Osteocyte (in vitro differentiated cells): Measurements from ENCODE around the gene PPP1R37. TPM values are rescaled to one million over a fixed set of nuclear protein-coding genes. Genes with fewer than 3 reads are reported as not detected.
A peak's percentile ranks its signal among the peaks of the same experiment; 100 is the strongest.

ENCODE experiments used
- DNase-seq: peaks from one replicate; pipeline ENCODE4 v3.0.0; 2021; ENCODE audit warnings: mixed read lengths; ENCODE audit not compliant: unreplicated experiment; ENCODE audit errors: extremely low spot score
- H3K27ac Mint-ChIP-seq: one replicate; pipeline ENCODE4 v1.8.0; 2021; ENCODE audit warnings: mild to moderate bottlenecking, mixed read lengths; ENCODE audit not compliant: unreplicated experiment
- H3K27me3 Mint-ChIP-seq: one replicate; pipeline ENCODE4 v1.8.0; 2021; ENCODE audit warnings: mixed read lengths; ENCODE audit not compliant: unreplicated experiment
- H3K36me3 Mint-ChIP-seq: one replicate; pipeline ENCODE4 v1.8.0; 2021; ENCODE audit warnings: mixed read lengths; ENCODE audit not compliant: unreplicated experiment
- H3K4me1 Mint-ChIP-seq: one replicate; pipeline ENCODE4 v1.8.0; 2021; ENCODE audit warnings: mixed read lengths; ENCODE audit not compliant: unreplicated experiment
- H3K4me3 Mint-ChIP-seq: one replicate; pipeline ENCODE4 v1.8.0; 2021; ENCODE audit warnings: mild to moderate bottlenecking, moderate library complexity, mixed read lengths; ENCODE audit not compliant: unreplicated experiment
- H3K9me3 Mint-ChIP-seq: one replicate; pipeline ENCODE4 v1.8.0; 2021; ENCODE audit warnings: mixed read lengths; ENCODE audit not compliant: unreplicated experiment
- total RNA-seq: library from RNA; stranded (reverse); gene quantifications from 2 replicates; pipeline ENCODE4 v1.2.1, GENCODE V29; 2021
- TF ChIP-seq, protein P1 (sequence below): fragments of 200-600 bp; sonication (generic); IDR thresholded peaks from 2 replicates; pipeline ENCODE4 v1.5.0; 2021; ENCODE audit warnings: antibody characterized with exemption, mild to moderate bottlenecking, moderate library complexity

Gene PPP1R37
- total RNA-seq, 1 donor from 2014 or later: 34.8 TPM

DNA sequence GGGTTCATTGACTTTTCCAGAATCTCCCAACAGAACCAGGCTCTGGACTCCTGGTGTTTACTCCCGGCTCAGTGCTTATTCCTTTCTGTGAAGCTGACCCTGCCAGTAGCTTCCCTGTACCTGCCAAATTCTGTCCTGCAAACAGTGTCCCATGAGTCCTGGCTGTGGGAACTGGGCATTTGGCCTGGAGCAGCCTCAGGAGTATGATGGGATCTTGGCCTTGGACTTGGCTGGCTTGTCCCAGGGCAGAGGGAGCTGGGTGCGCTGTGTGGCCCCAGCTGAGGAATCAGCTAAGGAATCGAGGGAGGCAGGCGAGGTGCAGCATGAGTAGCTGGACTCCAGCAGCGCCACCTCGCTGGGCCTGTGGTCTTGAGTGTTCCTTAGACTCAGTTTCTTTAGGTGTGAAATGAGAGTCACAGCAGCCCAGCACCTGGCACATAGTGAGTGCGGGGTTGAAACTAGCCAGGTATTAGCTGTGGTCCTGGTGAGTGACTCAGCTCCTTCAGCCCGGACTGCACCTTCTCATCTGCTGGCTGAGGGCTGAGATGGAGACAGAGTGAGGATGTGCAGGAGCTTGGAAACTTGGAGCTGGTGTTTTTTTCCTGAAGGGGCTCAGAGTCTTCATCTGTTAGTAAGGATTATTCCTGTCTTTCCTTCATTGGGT lies 43.8 kb upstream of the PPP1R37 start:
- peaks cover 28% of the 10 kb centered on the region for H3K36me3 Mint-ChIP-seq
- H3K4me1 Mint-ChIP-seq: peaks cover 4% of the 10 kb centered on the region
- TF ChIP-seq, protein P1, sequence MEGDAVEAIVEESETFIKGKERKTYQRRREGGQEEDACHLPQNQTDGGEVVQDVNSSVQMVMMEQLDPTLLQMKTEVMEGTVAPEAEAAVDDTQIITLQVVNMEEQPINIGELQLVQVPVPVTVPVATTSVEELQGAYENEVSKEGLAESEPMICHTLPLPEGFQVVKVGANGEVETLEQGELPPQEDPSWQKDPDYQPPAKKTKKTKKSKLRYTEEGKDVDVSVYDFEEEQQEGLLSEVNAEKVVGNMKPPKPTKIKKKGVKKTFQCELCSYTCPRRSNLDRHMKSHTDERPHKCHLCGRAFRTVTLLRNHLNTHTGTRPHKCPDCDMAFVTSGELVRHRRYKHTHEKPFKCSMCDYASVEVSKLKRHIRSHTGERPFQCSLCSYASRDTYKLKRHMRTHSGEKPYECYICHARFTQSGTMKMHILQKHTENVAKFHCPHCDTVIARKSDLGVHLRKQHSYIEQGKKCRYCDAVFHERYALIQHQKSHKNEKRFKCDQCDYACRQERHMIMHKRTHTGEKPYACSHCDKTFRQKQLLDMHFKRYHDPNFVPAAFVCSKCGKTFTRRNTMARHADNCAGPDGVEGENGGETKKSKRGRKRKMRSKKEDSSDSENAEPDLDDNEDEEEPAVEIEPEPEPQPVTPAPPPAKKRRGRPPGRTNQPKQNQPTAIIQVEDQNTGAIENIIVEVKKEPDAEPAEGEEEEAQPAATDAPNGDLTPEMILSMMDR: no peak
- no peak overlapping the region for H3K4me3 Mint-ChIP-seq
- no peaks in the 10 kb centered on the region for H3K27me3 Mint-ChIP-seq
- no peak for DNase-seq
- H3K9me3 Mint-ChIP-seq: no peaks in the 10 kb centered on the region
- peak overlapping the region; percentile 13 for H3K27ac Mint-ChIP-seq

DNA sequence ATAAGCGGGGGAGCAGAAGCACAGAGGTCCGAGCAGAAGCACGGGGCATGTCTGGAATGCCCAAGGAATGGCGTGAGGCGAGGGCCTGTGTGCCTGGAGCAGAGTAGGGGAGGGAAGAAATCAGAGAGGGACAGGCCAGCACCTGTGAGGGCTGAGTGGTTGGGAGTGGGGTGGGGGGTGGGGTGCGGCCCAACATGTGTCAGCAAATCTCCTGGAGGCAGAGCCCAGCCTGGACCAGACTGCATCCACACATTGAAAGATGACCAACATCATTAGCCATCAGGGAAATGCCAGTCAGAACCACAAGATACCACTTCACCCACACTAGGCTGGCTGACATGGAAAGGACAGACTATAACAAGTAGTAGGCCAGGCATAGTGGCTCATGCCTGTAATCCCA lies 42.9 kb upstream of the PPP1R37 start:
- Mint-ChIP-seq H3K4me3 (no peak overlapping the region), H3K27ac (no peak overlapping the region), H3K4me1 (peaks cover 4% of the 10 kb centered on the region), H3K36me3 (peaks cover 25% of the 10 kb centered on the region), H3K27me3 (no peaks in the 10 kb centered on the region), H3K9me3 (no peaks in the 10 kb centered on the region)
- TF ChIP-seq, protein P1: no peak
- no peak for DNase-seq

DNA sequence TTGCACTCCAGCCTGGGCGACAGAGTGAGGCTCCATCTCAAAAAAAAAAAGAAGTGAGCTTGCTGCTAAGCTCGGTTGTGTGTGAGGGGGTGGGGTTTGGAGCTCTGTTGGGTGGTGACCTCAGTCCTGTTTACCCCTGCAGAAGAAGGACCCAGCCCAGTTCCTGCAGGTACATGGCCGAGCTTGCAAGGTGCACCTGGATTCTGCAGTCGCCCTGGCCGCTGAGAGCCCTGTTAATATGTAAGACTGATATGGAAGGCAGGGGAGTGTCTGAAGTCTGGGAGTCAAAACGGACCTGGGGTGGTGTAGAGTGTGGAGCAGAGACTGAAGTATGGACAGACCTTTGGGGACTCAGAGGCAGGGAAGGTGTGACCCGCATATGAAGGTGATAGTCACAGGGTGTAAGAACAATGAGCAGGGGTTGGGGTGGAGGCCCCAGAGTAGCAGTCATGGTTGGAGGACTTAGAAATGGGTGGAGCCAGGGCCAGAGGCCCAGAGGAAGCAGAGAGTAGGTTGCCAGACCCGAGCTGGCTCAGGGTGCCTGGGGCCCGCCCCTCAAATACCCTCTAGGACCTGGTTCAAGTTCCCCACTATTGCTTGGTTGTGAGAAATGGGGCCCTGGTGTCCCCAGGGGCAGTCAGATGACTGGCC lies 40.9 kb upstream of the PPP1R37 start:
- H3K9me3 Mint-ChIP-seq: no peaks in the 10 kb centered on the region
- H3K27ac Mint-ChIP-seq: no peak overlapping the region
- H3K27me3 Mint-ChIP-seq: no peaks in the 10 kb centered on the region
- H3K4me3 Mint-ChIP-seq: no peak overlapping the region
- no peak for DNase-seq
- TF ChIP-seq, protein P1: no peak
- peaks cover 4% of the 10 kb centered on the region for H3K4me1 Mint-ChIP-seq
- H3K36me3 Mint-ChIP-seq: peaks cover 24% of the 10 kb centered on the region

DNA sequence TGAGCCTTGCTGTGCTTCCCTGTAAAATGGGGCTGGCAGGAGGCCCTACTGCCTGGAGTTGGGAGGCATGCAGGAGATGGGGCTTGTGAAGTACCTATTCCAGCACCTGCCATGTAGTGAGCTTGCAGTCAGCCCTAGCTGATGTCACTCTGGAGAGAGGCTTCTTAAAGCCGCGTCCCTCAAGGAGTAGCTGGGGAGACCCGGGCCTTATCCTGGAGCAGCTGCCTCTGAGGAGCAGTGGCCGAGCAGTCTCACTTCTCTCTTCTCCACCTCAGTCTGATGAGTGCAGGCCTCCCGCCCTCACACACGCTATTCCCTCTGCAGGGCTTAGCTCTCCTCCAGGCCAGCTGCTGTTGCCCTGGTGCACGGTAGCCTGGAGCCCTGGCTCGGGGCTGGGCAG lies 36.1 kb upstream of the PPP1R37 start:
- Mint-ChIP-seq H3K4me3 (no peak overlapping the region), H3K36me3 (peaks cover 51% of the 10 kb centered on the region), H3K9me3 (no peaks in the 10 kb centered on the region), H3K4me1 (peaks cover 3% of the 10 kb centered on the region), H3K27me3 (no peaks in the 10 kb centered on the region), H3K27ac (no peak overlapping the region)
- TF ChIP-seq, protein P1: no peak
- DNase-seq: no peak

DNA sequence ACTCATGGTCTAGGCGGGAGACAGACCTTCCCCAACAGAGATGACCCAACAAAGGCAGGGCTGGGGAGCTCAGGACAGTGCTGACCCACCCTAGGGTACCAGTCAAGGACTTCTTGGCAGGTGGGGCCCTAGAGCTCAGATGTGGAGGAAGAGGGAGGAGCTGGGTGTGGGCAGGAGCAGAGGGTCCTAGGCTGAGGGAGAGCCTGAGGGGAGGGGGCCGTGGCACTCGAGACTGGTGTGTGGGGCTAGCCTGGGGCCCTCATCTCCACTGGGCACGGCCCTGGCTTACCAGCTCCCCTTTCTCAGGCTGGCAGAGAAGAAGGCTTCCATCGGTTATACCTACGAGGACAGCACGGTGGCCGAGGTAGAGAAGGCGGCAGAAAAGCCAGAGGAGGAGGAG lies 35.5 kb upstream of the PPP1R37 start:
- H3K27ac Mint-ChIP-seq: no peak overlapping the region
- H3K27me3 Mint-ChIP-seq: no peaks in the 10 kb centered on the region
- no peak overlapping the region for H3K4me3 Mint-ChIP-seq
- H3K4me1 Mint-ChIP-seq: peaks cover 3% of the 10 kb centered on the region
- TF ChIP-seq, protein P1: no peak
- DNase-seq: no peak
- no peaks in the 10 kb centered on the region for H3K9me3 Mint-ChIP-seq
- peaks cover 48% of the 10 kb centered on the region for H3K36me3 Mint-ChIP-seq
